NOMO-1 treated with dmso at 0.1 percent for 144 hours (cell line): ENCODE data around the gene FOXN4.
A peak's percentile ranks its signal among the peaks of the same experiment; 100 is the strongest.
"Not testable (repeated sequence)": the region's sequence is repeated elsewhere in the genome, so short reads cannot be mapped to it uniquely, and the experiment has no call there.

Experiments used
- DNase-seq: peaks from one replicate; lab custom pipeline; 2025; ENCODE audit not compliant: unreplicated experiment; lab: John Stamatoyannopoulos, UW

Gene FOXN4

GRCh38 chr12:109308534-109309380, at the start of gene FOXN4:
Gene FOXN4, minus strand, starts transcription at chr12:109309284. Its CDS starts 963 bp downstream, at chr12:109308321.
- no peak for DNase-seq

DNA sequence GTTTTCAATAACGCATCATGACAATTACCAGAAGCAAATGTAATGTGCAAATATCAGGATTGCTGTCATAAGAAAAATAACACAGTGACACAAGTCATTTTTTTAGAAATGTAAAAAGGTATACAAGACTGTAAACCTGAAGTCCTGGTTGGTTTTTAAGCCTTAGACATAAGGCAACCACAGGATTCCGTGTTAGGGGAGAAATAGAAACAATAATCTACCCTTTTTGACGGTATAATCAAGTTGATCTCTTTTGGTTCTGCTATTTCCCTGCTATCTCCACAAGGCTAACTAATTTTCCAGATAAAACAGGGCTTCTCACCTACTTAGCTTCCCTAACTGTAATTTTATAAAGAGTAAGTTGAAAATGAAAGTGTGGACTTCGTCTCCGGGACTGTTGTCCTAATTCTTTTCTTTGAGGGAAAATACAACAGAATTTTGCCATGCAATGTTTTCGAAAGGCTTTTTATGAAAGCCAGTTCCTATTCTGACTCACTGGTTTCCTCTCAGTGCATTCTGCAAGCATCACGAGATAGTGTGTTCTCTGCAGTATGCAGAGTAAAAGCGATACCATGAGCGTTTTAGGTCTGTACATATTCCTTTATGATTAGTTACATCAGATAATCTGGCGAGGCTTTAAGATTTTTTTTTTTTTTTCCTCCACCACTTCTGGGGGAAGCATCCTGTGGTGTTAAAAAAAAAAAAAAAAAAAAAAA, 49.2 kb upstream of the FOXN4 start:
- peak; percentile 3 for DNase-seq

- no peak for DNase-seq
These were observed 47.9 kb upstream of the FOXN4 start for GRCh38 chr12:109357032-109357431.

- DNase-seq: no peak
These were observed 47.5 kb upstream of the FOXN4 start for GRCh38 chr12:109356577-109356976.

GRCh38 chr12:109352184-109352583, 43.1 kb upstream of the FOXN4 start:
- DNase-seq: no peak

GRCh38 chr12:109347589-109347988, 38.5 kb upstream of the FOXN4 start, which contains the start of gene MYO1H:
Gene MYO1H, plus strand, starts transcription at chr12:109347900. Its CDS starts 61 bp downstream, at chr12:109347961.
- no peak for DNase-seq

DNA sequence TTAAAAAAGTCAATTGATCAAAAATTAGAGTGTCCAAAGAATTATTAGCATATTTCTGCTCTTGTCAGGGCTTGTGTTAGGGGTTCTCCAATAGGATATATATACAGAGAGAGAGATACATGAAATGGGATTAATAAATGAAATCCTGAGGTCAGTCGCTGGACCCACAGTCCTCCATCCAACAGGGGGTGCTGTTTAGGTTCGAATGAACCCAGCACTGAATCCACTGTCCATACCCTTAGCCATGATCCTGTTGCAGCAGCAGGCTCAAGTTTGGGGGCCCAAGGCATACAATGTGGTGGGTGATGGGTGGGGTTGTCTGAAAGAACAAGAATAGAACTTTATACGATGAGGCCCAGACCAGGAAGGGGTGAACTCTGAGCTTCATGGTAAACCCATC, 37.8 kb upstream of the FOXN4 start:
- DNase-seq: no peak

DNA sequence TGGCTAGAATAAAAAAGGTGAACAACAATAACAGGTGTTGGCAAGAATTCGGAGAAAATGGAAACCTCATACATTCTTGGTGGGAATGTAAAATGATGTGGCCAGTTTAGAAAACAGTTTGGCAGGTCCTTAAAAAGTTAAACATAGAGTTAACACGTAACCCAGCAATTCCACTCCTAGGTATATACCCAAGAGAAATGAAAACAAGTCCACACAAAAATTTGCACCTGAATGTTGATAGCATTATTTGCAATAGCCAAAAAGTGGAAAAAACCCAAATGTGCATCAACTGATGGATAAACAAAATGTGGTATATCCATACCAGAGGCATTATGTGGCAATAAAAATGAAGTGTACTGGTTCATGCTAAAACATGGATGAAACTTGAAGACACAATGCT, 36.3 kb upstream of the FOXN4 start:
- DNase-seq: no peak

DNA sequence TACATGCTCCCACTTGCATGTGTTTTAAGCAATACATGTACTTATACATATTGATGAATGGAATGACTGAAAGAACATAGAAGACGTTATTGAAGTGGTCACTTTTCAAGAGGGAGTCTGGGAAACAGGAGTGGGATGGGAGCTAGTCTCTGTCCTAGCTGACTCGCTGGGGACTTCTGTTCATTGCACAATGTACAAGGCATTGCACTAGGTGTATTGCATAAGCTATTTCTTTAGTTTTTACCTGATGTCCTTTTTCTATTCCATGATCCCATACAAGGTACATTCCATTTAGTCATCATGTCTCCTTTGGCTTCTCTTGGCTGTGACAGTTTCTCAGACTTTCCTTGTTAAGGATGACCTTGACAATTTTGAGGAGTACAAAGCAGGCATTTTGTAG, 34.6 kb upstream of the FOXN4 start:
- no peak for DNase-seq

DNA sequence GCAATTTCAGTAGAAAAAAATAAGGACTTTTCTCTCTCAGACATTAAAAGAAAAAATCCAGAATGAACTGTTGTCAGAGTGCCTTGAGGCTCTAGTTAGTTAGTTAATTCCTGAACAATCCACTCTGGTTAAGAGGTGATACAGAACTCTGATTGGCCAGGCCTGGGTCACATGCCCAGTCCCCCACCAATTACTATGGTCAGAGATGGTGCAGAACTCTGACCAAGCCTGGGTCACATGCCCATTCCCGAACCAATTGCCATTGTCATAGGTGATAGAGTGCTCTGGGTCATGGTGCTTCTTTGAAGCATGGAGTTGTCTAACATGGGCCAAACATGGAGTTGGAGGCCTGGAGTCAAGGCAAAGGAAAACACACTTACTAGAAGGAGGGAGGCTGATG, 27.5 kb upstream of the FOXN4 start:
- no peak for DNase-seq

- no peak for DNase-seq
These were observed 25.8 kb upstream of the FOXN4 start for GRCh38 chr12:109334887-109335286.

- no peak for DNase-seq
These were observed 22.3 kb upstream of the FOXN4 start for GRCh38 chr12:109331301-109331952.

DNA sequence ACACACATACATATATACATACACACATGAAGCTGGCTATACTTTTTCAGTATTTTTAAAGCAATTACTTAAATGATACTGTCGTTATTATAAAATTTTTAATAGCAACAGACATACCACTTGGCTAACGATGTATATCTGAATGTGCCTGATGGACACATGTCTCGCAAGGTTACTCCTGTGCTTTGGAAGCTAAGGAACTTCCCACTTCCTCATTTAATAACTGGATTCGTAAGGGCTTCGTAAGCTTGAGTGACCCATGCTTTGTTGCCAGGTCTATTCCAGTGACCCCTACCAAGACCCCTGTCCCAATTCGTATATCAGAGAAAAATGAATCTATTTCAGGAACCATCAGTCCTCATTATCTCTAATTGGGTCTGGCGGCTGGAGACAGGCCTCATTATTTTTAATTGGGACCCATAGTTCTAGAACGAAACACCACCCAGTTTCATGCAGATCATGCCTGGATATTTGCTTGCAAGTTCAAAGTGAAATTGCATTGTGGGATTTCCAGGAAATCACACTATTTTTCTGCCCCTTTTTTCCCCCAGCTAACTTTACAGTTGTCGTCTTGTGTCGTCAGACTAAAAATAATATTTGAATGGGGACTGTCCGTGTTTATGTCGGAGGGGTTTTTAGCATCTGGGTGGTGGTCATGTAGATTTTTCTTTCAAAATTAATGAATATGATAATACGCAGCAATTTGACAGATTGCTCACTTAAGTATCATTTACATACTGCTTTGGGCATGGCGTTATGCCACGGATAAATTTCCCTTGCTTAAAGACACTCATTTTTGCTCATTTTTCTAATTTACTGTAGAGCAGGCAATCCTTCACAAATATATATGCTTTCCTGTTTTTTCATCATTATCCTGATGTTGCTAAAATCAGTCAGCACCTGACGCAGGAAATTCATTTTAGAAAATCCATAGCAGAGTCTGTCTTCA, 21.5 kb upstream of the FOXN4 start:
- no peak for DNase-seq

GRCh38 chr12:109329686-109330085, 20.6 kb upstream of the FOXN4 start:
- DNase-seq: no peak

GRCh38 chr12:109329003-109329402, 19.9 kb upstream of the FOXN4 start:
- DNase-seq: no peak

DNA sequence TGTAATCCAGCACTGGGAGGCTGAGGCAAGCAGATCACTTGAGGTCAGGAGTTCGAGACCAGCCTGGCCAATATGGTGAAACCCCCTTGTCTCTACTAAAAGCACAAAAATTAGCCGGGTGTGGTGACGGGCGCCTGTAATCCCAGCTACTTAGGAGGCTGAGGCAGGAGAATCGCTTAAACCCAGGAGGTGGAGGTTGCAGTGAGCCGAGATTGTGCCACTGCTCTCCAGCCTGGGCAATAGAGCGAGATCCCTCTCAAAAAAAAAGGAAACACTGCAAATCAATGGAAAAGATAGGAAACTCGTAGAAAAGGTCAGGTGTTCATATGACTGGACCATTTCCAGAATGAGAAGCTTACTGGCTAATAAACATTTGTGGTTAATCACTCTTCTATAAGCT, 12.2 kb upstream of the FOXN4 start:
- not testable (repeated sequence) for DNase-seq

DNA sequence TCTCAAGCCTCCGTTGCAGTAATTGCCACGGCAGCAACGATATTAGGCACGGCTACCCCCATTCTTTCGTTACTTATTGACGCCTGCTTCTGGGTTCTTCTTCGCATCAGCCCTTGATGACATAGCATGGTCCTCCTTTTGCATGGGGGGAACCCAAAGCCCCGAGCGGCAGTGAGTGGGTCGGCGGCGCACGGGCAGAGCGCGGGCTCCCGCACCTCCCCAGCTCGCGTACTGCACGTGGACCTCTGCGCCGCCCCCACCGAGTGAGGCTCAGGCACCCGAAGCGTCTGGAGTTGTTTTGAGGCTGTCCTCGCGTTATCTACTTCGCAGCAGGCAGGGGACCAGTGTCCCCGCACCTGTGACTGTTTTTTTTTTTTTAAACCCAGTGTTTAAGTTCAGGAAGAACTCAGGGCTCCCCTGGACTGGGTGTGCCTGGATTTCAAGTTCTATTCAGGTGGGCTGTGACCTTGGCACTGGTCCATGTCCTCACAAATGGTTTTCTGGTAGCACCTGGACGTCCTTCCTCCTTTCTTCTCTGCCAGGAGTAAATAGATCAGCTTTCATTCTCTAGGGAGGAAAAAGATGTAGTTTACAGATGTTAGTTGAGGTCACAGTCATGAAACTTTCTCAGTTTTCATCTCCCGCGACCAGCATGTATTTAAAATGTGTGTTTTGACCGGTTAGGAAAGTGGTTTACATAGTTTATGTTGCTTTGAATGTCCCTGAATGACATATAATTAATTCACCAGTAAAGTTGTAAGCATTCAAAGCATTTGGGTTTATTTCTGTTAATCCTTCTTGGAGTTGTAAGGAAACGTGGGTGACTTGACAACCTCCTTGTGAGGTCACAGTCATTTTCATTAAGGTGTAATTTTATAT, 1.4 kb upstream of the FOXN4 start:
- no peak for DNase-seq

GRCh38 chr12:109309381-109310246, 530 bp upstream of the FOXN4 start:
- DNase-seq: no peak

DNA sequence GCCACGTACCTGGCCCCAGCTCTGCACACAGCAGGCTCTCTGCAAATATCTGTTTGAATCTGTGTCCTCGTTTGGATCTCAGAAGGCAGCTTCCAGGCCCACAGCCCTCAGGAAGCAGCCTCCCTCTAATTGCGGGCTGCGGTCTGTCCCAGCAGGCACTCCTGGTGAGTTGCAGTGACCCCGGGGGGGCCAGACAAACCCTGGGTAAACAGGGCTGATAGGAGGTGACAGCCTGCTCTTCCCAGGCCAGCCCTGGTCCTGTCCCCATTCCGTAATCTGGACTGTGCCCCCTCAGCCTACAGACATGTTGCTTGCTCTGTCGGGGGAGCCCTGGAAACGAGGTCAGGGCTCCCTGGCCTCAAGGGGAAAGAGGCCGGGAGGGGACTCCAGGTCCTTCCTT, 2.0 kb downstream of the FOXN4 start:
- DNase-seq: no peak
